GM23338 (cell line): ENCODE data around the gene STK11IP. TPM values are rescaled to one million over a fixed set of nuclear protein-coding genes. Genes with fewer than 3 reads are reported as not detected.

Experiments used
- ATAC-seq: fragments of 200-7000 bp; cut with Tn5 transposase; 3 replicates; pipeline ENCODE4 v1.9.1; 2020
- DNase-seq: peaks from one replicate; pipeline ENCODE4 v3.0.0-alpha.2; 2015; ENCODE audit warnings: low spot score
- H2AFZ ChIP-seq: fragments of 200-600 bp; sonication (generic); 2 replicates; pipeline ENCODE4 v1.8.0; 2016; ENCODE audit warnings: antibody characterized with exemption, mild to moderate bottlenecking, moderate library complexity
- H3F3A ChIP-seq: fragments of 200-600 bp; sonication (generic); replicated peaks from 2 replicates; pipeline ENCODE4 v1.8.0; 2017; ENCODE audit warnings: antibody characterized with exemption, mixed run types, low read depth
- H3K27ac ChIP-seq: fragments of 200-600 bp; sonication (generic); 2 replicates; pipeline ENCODE4 v1.6.1; 2016; ENCODE audit warnings: low read depth
- H3K27me3 ChIP-seq: fragments of 200-600 bp; sonication (generic); 2 replicates; pipeline ENCODE4 v1.8.0; 2016; ENCODE audit warnings: mild to moderate bottlenecking, mixed run types, moderate library complexity; ENCODE audit not compliant: insufficient read depth
- H3K36me3 ChIP-seq: fragments of 200-600 bp; sonication (generic); 2 replicates; pipeline ENCODE4 v1.8.0; 2016; ENCODE audit warnings: mild to moderate bottlenecking; ENCODE audit not compliant: insufficient read depth
- H3K4me1 ChIP-seq: fragments of 200-600 bp; sonication (generic); 2 replicates; pipeline ENCODE4 v1.8.0; 2016; ENCODE audit warnings: mild to moderate bottlenecking, moderate library complexity; ENCODE audit not compliant: insufficient read depth
- H3K4me2 ChIP-seq: fragments of 200-600 bp; sonication (generic); 2 replicates; pipeline ENCODE4 v1.7.1; 2017; ENCODE audit warnings: mixed run types
- H3K4me3 ChIP-seq: fragments of 200-600 bp; sonication (generic); 2 replicates; pipeline ENCODE4 v1.6.1; 2016; ENCODE audit warnings: mixed run types
- H3K79me2 ChIP-seq: fragments of 200-600 bp; sonication (generic); replicated peaks from 2 replicates; pipeline ENCODE4 v1.8.0; 2017; ENCODE audit warnings: mild to moderate bottlenecking; ENCODE audit not compliant: insufficient read depth
- H3K9me2 ChIP-seq: fragments of 200-600 bp; sonication (generic); 2 replicates; pipeline ENCODE4 v1.8.0; 2017; ENCODE audit not compliant: insufficient read depth
- H4K20me1 ChIP-seq: fragments of 200-600 bp; sonication (generic); replicated peaks from 2 replicates; pipeline ENCODE4 v1.8.0; 2017; ENCODE audit warnings: mild to moderate bottlenecking; ENCODE audit not compliant: insufficient read depth
- H3K27ac Mint-ChIP-seq: 2 replicates; pipeline ENCODE4 v1.8.0; 2020; ENCODE audit warnings: inconsistent platforms, mild to moderate bottlenecking, moderate library complexity, mixed read lengths
- H3K27me3 Mint-ChIP-seq: 3 replicates; pipeline ENCODE4 v1.8.0; 2022; ENCODE audit warnings: low read depth, mild to moderate bottlenecking, moderate library complexity, mixed read lengths, inconsistent platforms; ENCODE audit not compliant: insufficient read depth, poor library complexity
- H3K36me3 Mint-ChIP-seq: 3 replicates; pipeline ENCODE4 v1.8.0; 2021; ENCODE audit warnings: low read depth, mild to moderate bottlenecking, inconsistent platforms, moderate library complexity, mixed read lengths
- H3K4me1 Mint-ChIP-seq: 3 replicates; pipeline ENCODE4 v1.8.0; 2020; ENCODE audit warnings: mild to moderate bottlenecking, inconsistent platforms, mixed read lengths
- H3K4me3 Mint-ChIP-seq: 3 replicates; pipeline ENCODE4 v1.8.0; 2021; ENCODE audit warnings: moderate library complexity, mild to moderate bottlenecking, inconsistent platforms, mixed read lengths
- H3K9me3 Mint-ChIP-seq: 3 replicates; pipeline ENCODE4 v1.8.0; 2020; ENCODE audit warnings: moderate library complexity, mild to moderate bottlenecking, inconsistent platforms, mixed read lengths
- CREB1 ChIP-seq: fragments of 250-450 bp; sonication (Bioruptor Pico); IDR thresholded peaks from 2 replicates; pipeline ENCODE4 v1.5.0; 2020; ENCODE audit warnings: low read depth, mild to moderate bottlenecking, moderate library complexity
- CTCF ChIP-seq, 2 experiments: fragments of 200-600 bp in 1 of 2; sonication (generic) in 1 of 2; conservative IDR thresholded peaks; 2 replicates each; pipeline versions ENCODE4 v1.5.1 to v1.6.1; 2016 to 2017; ENCODE audit warnings: antibody characterized with exemption in 2 of 2, low read depth in 2 of 2, mild to moderate bottlenecking in 2 of 2, moderate library complexity in 1 of 2
- ETS1 ChIP-seq: IDR thresholded peaks from 2 replicates; pipeline ENCODE4 v1.6.1; 2016; ENCODE audit warnings: antibody characterized with exemption
- EZH2 ChIP-seq: fragments of 200-600 bp; sonication (generic); IDR thresholded peaks from one replicate; pipeline ENCODE4 v1.8.0; 2017; ENCODE audit warnings: antibody characterized with exemption, mild to moderate bottlenecking, low read depth; ENCODE audit not compliant: unreplicated experiment
- EZH2phosphoT487 ChIP-seq: fragments of 200-600 bp; sonication (generic); IDR thresholded peaks from one replicate; pipeline ENCODE4 v1.8.1; 2018; ENCODE audit warnings: antibody characterized with exemption; ENCODE audit not compliant: unreplicated experiment
- REST ChIP-seq: IDR thresholded peaks from one replicate; pipeline ENCODE4 v1.6.1; 2018; ENCODE audit warnings: antibody characterized with exemption; ENCODE audit not compliant: unreplicated experiment
- polyA plus RNA-seq: library from polyadenylated mRNA; unstranded; fragments of >200 nt; fragmentation: Nextera tagmentation; extraction: Ambion mirVana; gene quantifications from 2 replicates; pipeline ENCODE4 v1.2.1, GENCODE V29; 2016
- total RNA-seq: library from RNA; depleted of rRNA; stranded (reverse); fragments of >200 nt; shearing (Covaris generic); gene quantifications from 2 replicates; pipeline ENCODE4 v1.2.3, GENCODE V29; 2014

STK11IP gene
- total and polyA plus RNA-seq, 2 experiments from 2014 or later: 16.6 to 28.1 TPM

GRCh38 chr2:219561179-219562048, 36.2 kb upstream of the STK11IP start:
- peaks cover 32% of the 10 kb centered on the region for H3F3A ChIP-seq
- no peak overlapping the region for H2AFZ ChIP-seq
- Mint-ChIP-seq H3K27ac (peak overlapping the region; percentile 85), H3K9me3 (no peaks in the 10 kb centered on the region; the same call in 1 of the 3 replicates), H3K4me1 (peaks cover 68% of the 10 kb centered on the region), H3K36me3 (peaks cover 47% of the 10 kb centered on the region), H3K4me3 (peak overlapping the region; percentile 38; the same call in 1 of the 3 replicates), H3K27me3 (peaks cover 29% of the 10 kb centered on the region)
- peaks cover 10% of the 10 kb centered on the region; the same call in 1 of the 2 replicates for H3K79me2 ChIP-seq
- H3K4me1 ChIP-seq: peaks cover 57% of the 10 kb centered on the region
- DNase-seq: peak; percentile 68
- H4K20me1 ChIP-seq: no peaks in the 10 kb centered on the region
- H3K27ac ChIP-seq: peak overlapping the region; percentile 93
- H3K27me3 ChIP-seq: no peaks in the 10 kb centered on the region
- TF ChIP-seq EZH2phosphoT487 (no peak), EZH2 (no peak), ETS1 (0 out of 2 replicates have a peak, but pooled peaks have one; percentile 25), CTCF (conservative IDR thresholded peaks at IDR 0.05; ENCODE audit: low read depth in 2 of 2) (0 out of 4 replicates have a peak, but pooled peaks of 1 of the 2 experiments have one; percentile 5)
- no peak overlapping the region for H3K4me3 ChIP-seq
- ATAC-seq: peak; percentile 14
- no peaks in the 10 kb centered on the region for H3K9me2 ChIP-seq
- H3K4me2 ChIP-seq: peak overlapping the region; percentile 74
- H3K36me3 ChIP-seq: peaks cover 8% of the 10 kb centered on the region; the same call in 1 of the 2 replicates

DNA sequence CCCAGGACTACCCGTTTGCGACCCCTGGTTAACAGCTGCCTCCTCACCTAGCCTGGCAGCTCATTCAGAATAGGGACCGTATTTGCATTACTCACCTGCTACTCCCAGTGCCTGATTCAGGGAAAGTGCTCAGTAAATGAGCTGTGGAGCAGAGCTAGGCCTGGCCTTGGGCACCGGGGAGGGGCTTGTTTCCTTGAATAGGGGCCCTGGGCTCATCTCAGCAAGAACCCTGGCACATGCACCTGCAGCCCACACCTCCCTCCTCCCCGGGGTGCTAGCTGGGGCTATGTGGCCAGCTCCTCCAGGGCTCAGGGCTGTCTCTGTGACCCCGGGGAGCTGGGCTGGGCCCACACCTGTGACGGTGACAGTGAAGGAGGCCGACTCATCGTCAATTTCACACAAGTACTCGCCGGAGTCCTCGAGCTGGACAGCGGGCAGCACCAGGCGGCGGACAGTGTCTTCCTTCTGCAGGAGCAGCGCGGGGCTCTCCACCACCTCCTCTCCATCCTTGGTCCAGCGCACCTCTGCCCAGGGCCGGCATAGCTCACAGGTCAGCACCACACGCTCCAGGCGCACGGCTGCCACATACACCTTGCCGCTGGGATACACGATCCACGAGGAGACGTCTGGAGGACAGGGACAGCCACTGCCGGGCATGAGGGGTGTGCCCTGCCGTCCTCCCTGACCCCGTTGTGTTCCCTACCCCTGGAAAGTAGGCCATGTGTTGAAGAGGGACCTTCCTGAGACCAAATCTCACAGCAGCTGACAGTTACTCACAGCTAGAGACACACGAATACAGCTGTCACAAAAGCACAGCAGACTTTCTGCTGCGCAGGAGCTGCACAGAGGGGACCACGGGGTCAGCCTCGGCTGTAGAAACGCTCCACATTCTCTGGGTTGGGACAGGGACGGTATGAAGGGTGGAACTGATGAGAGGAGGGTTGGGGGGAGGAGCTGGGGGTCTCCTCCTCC, 35.3 kb upstream of the STK11IP start:
- peaks cover 10% of the 10 kb centered on the region; the same call in 1 of the 2 replicates for H3K79me2 ChIP-seq
- peaks cover 8% of the 10 kb centered on the region; the same call in 1 of the 2 replicates for H3K36me3 ChIP-seq
- H3K9me3 Mint-ChIP-seq: no peaks in the 10 kb centered on the region; the same call in 1 of the 3 replicates
- H3K27ac Mint-ChIP-seq: peak overlapping the region; percentile 71
- H3K27me3 Mint-ChIP-seq: peaks cover 33% of the 10 kb centered on the region
- H3K27me3 ChIP-seq: no peaks in the 10 kb centered on the region
- DNase-seq (no peak), ATAC-seq (peak; percentile 5)
- TF ChIP-seq REST (peak; percentile 38), CREB1 (CRISPR knock-in tag) (no peak)
- H3K4me2 ChIP-seq: peak overlapping the region; percentile 74; the same call in 1 of the 2 replicates
- no peaks in the 10 kb centered on the region for H4K20me1 ChIP-seq
- H3K27ac ChIP-seq: peak overlapping the region; percentile 93
- no peak overlapping the region for H2AFZ ChIP-seq
- no peak overlapping the region for H3K4me3 ChIP-seq
- peak overlapping the region; percentile 38; the same call in 1 of the 3 replicates for H3K4me3 Mint-ChIP-seq
- H3K4me1 ChIP-seq: peaks cover 59% of the 10 kb centered on the region
- H3K9me2 ChIP-seq: no peaks in the 10 kb centered on the region
- H3K4me1 Mint-ChIP-seq: peaks cover 74% of the 10 kb centered on the region
- peaks cover 57% of the 10 kb centered on the region for H3K36me3 Mint-ChIP-seq
- peaks cover 36% of the 10 kb centered on the region for H3F3A ChIP-seq
